T-helper 1 cell treated with Interleukin-12 subunit alpha and Interleukin-12 subunit beta and Interleukin-4 antibody, amounts not matched to agents 30 ng/mL and 1 ng/mL, for 36 hours (primary cell): ENCODE data around the gene EXD2. TPM values are rescaled to one million over a fixed set of nuclear protein-coding genes. Genes with fewer than 3 reads are reported as not detected.
"Not testable (repeated sequence)": the region's sequence is repeated elsewhere in the genome, so short reads cannot be mapped to it uniquely, and the experiment has no call there.

ENCODE experiments used
- intact Hi-C: fragments of 100-400 bp; cut with micrococcal nuclease; formaldehyde crosslinking; loops from one replicate; pipeline ENCODE4 v1.15.1; 2024
- total RNA-seq: library from RNA; stranded (reverse); gene quantifications from 2 replicates; pipeline ENCODE4 v1.2.3, GENCODE V29; 2022

Gene EXD2
- total RNA-seq = 6.1 TPM in 2 replicates

GRCh38 chr14:69191340-69192111 lies at the start of gene EXD2:
Gene EXD2 (plus strand): TSS chr14:69191498. CDS start chr14:69209471, 17,973 bp downstream.
- intact Hi-C loops = loop anchor here (1.0 to 2.0 kb wide), 2 partner anchors 21 to 38 kb away; partner anchors contain the start of gene DCAF5

- intact Hi-C loops = no loop called here
These were observed 49.7 kb upstream of the EXD2 start for GRCh38 chr14:69141550-69141949.

GRCh38 chr14:69142101-69142500 lies 49.2 kb upstream of the EXD2 start:
- intact Hi-C loops = no loop called here

- intact Hi-C loops = loop anchor here (5.0 to 10.0 kb wide), 6 partner anchors 535 to 1785 kb away; partner anchors contain the start of genes EIF2S1, MED6, PCNX1 and TMEM229B
These were observed 41.6 kb upstream of the EXD2 start for GRCh38 chr14:69149461-69150244.

- intact Hi-C loops = loop anchor here (1.0 to 10.0 kb wide), 14 partner anchors 22 to 1911 kb away; partner anchors contain the start of genes COX16, EIF2S1, MED6 and PALS1
These were observed 39.7 kb upstream of the EXD2 start for GRCh38 chr14:69151458-69152180.

GRCh38 chr14:69152181-69152901 lies 39.0 kb upstream of the EXD2 start:
- intact Hi-C loops = loop anchor here (1.0 to 10.0 kb wide), 11 partner anchors 23 to 1912 kb away; partner anchors contain the start of genes EIF2S1, MED6, PALS1 and PCNX1

- intact Hi-C loops = loop anchor here (1.0 to 10.0 kb wide), 16 partner anchors 24 to 1912 kb away; partner anchors contain the start of genes EIF2S1, ERH, EXD2 and MED6
These were observed 38.5 kb upstream of the EXD2 start, which contains the start of gene DCAF5 for GRCh38 chr14:69152902-69153151. Gene DCAF5 (minus strand): TSS chr14:69153119. CDS start chr14:69152978, 141 bp downstream.

GRCh38 chr14:69153152-69153872 lies 38.0 kb upstream of the EXD2 start:
- intact Hi-C loops = loop anchor here (1.0 to 10.0 kb wide), 15 partner anchors 38 to 1913 kb away; partner anchors contain the start of genes EIF2S1, ERH, EXD2 and MED6

- intact Hi-C loops = loop anchor here (1.0 to 10.0 kb wide), 15 partner anchors 37 to 1913 kb away; partner anchors contain the start of genes EIF2S1, ERH, EXD2 and MED6
These were observed 37.4 kb upstream of the EXD2 start for GRCh38 chr14:69153873-69154270.

- intact Hi-C loops = loop anchor here (5.0 to 10.0 kb wide), 6 partner anchors 530 to 1790 kb away; partner anchors contain the start of genes EIF2S1, MED6, PCNX1 and TMEM229B
These were observed 36.5 kb upstream of the EXD2 start for GRCh38 chr14:69154779-69155178.

- intact Hi-C loops = loop anchor here (10.0 kb wide), 5 partner anchors 529 to 1791 kb away; partner anchors contain the start of genes EIF2S1, PCNX1 and TMEM229B
These were observed 35.1 kb upstream of the EXD2 start for GRCh38 chr14:69156224-69156623.

GRCh38 chr14:69161590-69161989 lies 29.7 kb upstream of the EXD2 start:
- intact Hi-C loops = no loop called here

GRCh38 chr14:69165787-69166186 lies 25.5 kb upstream of the EXD2 start:
- intact Hi-C loops = not testable (repeated sequence)

GRCh38 chr14:69170839-69171238 lies 20.5 kb upstream of the EXD2 start:
- intact Hi-C loops = no loop called here

- intact Hi-C loops = no loop called here
These were observed 19.7 kb upstream of the EXD2 start for GRCh38 chr14:69171569-69171968.

GRCh38 chr14:69175130-69175529 lies 16.2 kb upstream of the EXD2 start:
- intact Hi-C loops = no loop called here

GRCh38 chr14:69181491-69181890 lies 9.8 kb upstream of the EXD2 start:
- intact Hi-C loops = no loop called here

- intact Hi-C loops = not testable (repeated sequence)
These were observed 8.7 kb upstream of the EXD2 start for GRCh38 chr14:69182580-69182979.

GRCh38 chr14:69183735-69184134 lies 7.6 kb upstream of the EXD2 start:
- intact Hi-C loops = no loop called here
